Adipocyte (in vitro differentiated cells): ENCODE measurements around the gene EYA2.
"Not testable (repeated sequence)": the region's sequence is repeated elsewhere in the genome, so short reads cannot be mapped to it uniquely, and the experiment has no call there.

ENCODE experiments used
- DNase-seq: peaks from one replicate; pipeline ENCODE4 v3.0.0-alpha.2; 2015; ENCODE audit warnings: low read depth
- H3K27me3 ChIP-seq: replicated peaks from 2 replicates; pipeline ENCODE4 v1.7.0; 2013; ENCODE audit warnings: mild to moderate bottlenecking, low read length, moderate library complexity; ENCODE audit not compliant: control insufficient read depth, insufficient read depth
- H3K36me3 ChIP-seq: 2 replicates; pipeline ENCODE4 v1.7.0; 2013; ENCODE audit warnings: low read length, mild to moderate bottlenecking, moderate library complexity; ENCODE audit not compliant: control insufficient read depth, insufficient read depth, severe bottlenecking
- H3K4me1 ChIP-seq: 2 replicates; pipeline ENCODE4 v1.7.0; 2013; ENCODE audit warnings: mild to moderate bottlenecking, low read length, moderate library complexity; ENCODE audit not compliant: control insufficient read depth, insufficient read depth
- H3K4me3 ChIP-seq: 2 replicates; pipeline ENCODE4 v1.7.0; 2013; ENCODE audit warnings: mild to moderate bottlenecking, low read length, moderate library complexity
- H3K9ac ChIP-seq: 2 replicates; pipeline ENCODE4 v1.7.0; 2013; ENCODE audit warnings: mild to moderate bottlenecking, low read length, moderate library complexity
- H3K9me3 ChIP-seq: 2 replicates; pipeline ENCODE4 v1.7.0; 2013; ENCODE audit warnings: mild to moderate bottlenecking, low read length, moderate library complexity; ENCODE audit not compliant: control insufficient read depth

EYA2 gene

GRCh38 chr20:47191074-47191673 is 296.5 kb downstream of the EYA2 start:
- no peak for DNase-seq
- Histone ChIP-seq H3K27me3 (peaks cover 14% of the 10 kb centered on the region), H3K36me3 (no peaks in the 10 kb centered on the region), H3K9me3 (no peaks in the 10 kb centered on the region), H3K4me1 (no peaks in the 10 kb centered on the region), H3K4me3 (no peak overlapping the region), H3K9ac (no peak overlapping the region)

DNA sequence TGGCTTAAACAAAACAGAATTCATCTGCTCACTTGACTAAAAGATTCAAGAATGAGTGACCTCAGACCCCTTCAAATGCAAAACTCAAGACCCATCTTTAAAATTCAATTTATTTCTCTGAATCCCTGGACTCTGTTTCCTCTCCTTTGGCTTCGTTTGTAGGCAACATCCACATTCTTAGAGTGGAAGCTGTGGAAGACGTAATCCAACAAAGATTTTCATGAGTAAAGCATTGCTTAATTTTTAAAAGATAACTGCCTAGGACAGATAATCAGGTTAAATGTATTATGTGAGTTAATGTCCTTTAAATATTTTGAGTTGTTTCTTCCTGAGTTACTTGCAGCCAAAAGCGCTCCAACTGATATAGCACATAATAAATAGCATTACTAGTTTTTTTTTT is 297.3 kb downstream of the EYA2 start:
- DNase-seq: no peak
- no peak overlapping the region for H3K9ac ChIP-seq
- H3K9me3 ChIP-seq: no peaks in the 10 kb centered on the region
- H3K4me3 ChIP-seq: no peak overlapping the region
- no peaks in the 10 kb centered on the region for H3K4me1 ChIP-seq
- peaks cover 14% of the 10 kb centered on the region for H3K27me3 ChIP-seq
- no peaks in the 10 kb centered on the region for H3K36me3 ChIP-seq

DNA sequence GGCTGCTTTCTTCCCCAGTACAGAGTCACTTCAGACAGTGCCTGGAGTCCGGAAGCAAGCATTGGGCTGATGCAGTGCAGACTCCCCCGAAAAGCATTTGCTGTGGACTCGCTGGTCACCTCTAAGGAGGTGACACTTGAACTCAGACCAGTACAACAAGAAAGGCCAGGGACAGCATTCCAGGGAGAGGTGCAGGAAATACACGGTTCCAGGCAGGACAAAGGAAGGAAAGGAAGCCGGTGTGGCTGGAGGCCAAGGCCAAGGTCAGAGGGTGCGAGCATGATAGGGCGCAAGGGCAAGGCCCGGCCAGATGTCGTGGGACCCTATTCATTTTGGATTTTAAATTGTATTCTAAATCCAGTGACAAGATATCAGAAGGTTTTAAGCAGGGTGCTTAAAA is 300.9 kb downstream of the EYA2 start:
- no peaks in the 10 kb centered on the region for H3K36me3 ChIP-seq
- H3K27me3 ChIP-seq: peaks cover 8% of the 10 kb centered on the region
- H3K9ac ChIP-seq: no peak overlapping the region
- no peak overlapping the region for H3K4me3 ChIP-seq
- DNase-seq: no peak
- H3K4me1 ChIP-seq: no peaks in the 10 kb centered on the region
- no peaks in the 10 kb centered on the region for H3K9me3 ChIP-seq

GRCh38 chr20:47196091-47197081 is 301.7 kb downstream of the EYA2 start:
- peak; percentile 84 for DNase-seq
- H3K4me1 ChIP-seq: no peaks in the 10 kb centered on the region
- no peaks in the 10 kb centered on the region for H3K36me3 ChIP-seq
- no peaks in the 10 kb centered on the region for H3K9me3 ChIP-seq
- H3K9ac ChIP-seq: no peak overlapping the region
- no peak overlapping the region for H3K4me3 ChIP-seq
- peaks cover 6% of the 10 kb centered on the region for H3K27me3 ChIP-seq

GRCh38 chr20:47198254-47198671 is 303.6 kb downstream of the EYA2 start:
- Histone ChIP-seq H3K27me3 (no peaks in the 10 kb centered on the region), H3K36me3 (no peaks in the 10 kb centered on the region), H3K9me3 (no peaks in the 10 kb centered on the region), H3K4me3 (no peak overlapping the region), H3K9ac (no peak overlapping the region), H3K4me1 (no peaks in the 10 kb centered on the region)
- no peak for DNase-seq

DNA sequence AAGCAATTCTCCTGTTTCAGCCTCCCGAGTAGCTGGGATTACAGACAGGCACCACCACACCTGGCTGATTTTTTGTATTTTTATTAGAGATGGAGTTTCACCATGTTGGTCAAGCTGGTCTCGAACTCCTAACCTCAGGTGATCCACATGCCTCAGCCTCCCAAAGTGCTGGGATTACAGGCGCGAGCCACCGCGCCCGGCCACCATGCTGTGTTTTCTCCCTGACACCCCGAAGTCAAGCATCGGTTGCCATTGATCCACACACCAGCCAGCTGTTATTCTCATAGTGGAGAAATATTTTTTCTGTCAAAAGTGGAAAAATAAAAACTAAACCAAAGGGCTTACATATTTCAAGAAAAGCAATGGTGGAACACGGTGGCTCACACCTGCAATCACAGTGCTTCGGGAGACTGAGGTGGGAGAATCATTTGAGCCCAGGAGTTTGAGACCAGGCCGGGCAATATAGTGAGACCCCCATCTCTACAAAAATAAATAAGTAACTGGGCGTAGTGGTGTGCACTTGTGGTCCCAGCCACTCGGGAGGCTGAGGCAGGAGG is 304.4 kb downstream of the EYA2 start:
- no peak for DNase-seq
- Histone ChIP-seq H3K9ac (no peak overlapping the region), H3K27me3 (no peaks in the 10 kb centered on the region), H3K4me3 (no peak overlapping the region), H3K36me3 (no peaks in the 10 kb centered on the region), H3K9me3 (no peaks in the 10 kb centered on the region), H3K4me1 (no peaks in the 10 kb centered on the region)

DNA sequence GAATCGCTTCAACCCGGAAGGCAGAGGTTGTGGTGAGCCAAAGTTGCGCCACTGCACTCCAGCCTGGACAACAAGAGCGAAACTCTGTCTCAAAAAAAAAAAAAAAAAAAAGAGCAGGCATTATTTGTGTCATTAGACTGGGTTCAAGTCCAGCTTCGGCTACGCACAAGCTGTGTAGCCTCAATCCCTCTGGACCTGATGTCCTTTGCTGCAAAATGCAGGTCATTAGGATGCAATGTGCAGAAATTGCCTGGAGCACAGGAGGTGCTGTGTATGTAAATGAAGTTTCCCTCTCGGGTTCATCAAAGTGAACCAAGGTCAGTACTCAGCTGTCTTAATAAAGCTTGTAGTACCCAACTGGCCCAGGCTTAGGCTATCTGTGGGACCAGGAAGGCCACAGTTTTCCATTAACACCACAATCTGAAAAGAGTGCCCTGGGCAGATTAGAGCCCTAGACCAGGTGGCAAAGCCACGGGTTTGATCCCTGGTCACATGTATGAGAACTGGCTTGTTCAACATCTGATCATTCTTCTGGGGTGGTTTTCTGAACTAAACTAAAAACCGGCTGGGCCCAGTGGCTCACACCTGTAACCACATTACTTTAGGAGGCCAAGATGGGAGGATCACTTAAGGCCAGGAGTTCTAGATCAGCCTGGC is 306.6 kb downstream of the EYA2 start:
- Histone ChIP-seq H3K9me3 (no peaks in the 10 kb centered on the region), H3K36me3 (no peaks in the 10 kb centered on the region), H3K4me1 (peaks cover 14% of the 10 kb centered on the region), H3K4me3 (no peak overlapping the region), H3K9ac (no peak overlapping the region), H3K27me3 (no peaks in the 10 kb centered on the region)
- no peak for DNase-seq

GRCh38 chr20:47202733-47203667 is 308.4 kb downstream of the EYA2 start:
- Histone ChIP-seq H3K9me3 (no peaks in the 10 kb centered on the region), H3K36me3 (no peaks in the 10 kb centered on the region), H3K27me3 (no peaks in the 10 kb centered on the region), H3K9ac (no peak overlapping the region), H3K4me1 (peaks cover 14% of the 10 kb centered on the region), H3K4me3 (no peak overlapping the region)
- DNase-seq: no peak

- peaks cover 14% of the 10 kb centered on the region for H3K4me1 ChIP-seq
- H3K27me3 ChIP-seq: no peaks in the 10 kb centered on the region
- H3K4me3 ChIP-seq: no peak overlapping the region
- no peak overlapping the region for H3K9ac ChIP-seq
- DNase-seq: peak; percentile 17
- no peaks in the 10 kb centered on the region for H3K9me3 ChIP-seq
- peaks cover 10% of the 10 kb centered on the region for H3K36me3 ChIP-seq
Measured at GRCh38 chr20:47204008-47204849, 309.6 kb downstream of the EYA2 start.

GRCh38 chr20:47204850-47205122 is 310.1 kb downstream of the EYA2 start:
- Histone ChIP-seq H3K4me1 (peaks cover 14% of the 10 kb centered on the region), H3K36me3 (peaks cover 15% of the 10 kb centered on the region)
- H3K9me3 ChIP-seq, H3K4me3 ChIP-seq, H3K9ac ChIP-seq, DNase-seq, H3K27me3 ChIP-seq: not testable (repeated sequence)
